HepG2 (cell line): Measurements from ENCODE around the gene MOB3C. TPM values are rescaled to one million over a fixed set of nuclear protein-coding genes. Genes with fewer than 3 reads are reported as not detected.
A peak's percentile ranks its signal among the peaks of the same experiment; 100 is the strongest.

Source experiments
- EEA1 ChIP-seq: sonication (generic); formaldehyde crosslinking; IDR thresholded peaks from 2 replicates; pipeline ENCODE4 v1.5.1; 2020; ENCODE audit warnings: mild to moderate bottlenecking, missing genetic modification reagents, borderline replicate concordance
- NFE2 ChIP-seq: sonication (generic); formaldehyde crosslinking; IDR thresholded peaks from 2 replicates; pipeline ENCODE4 v1.4.0; 2020; ENCODE audit warnings: missing genetic modification reagents
- TP53 ChIP-seq: sonication (generic); formaldehyde crosslinking; conservative IDR thresholded peaks from 2 replicates; pipeline ENCODE4 v1.4.0; 2020; ENCODE audit warnings: missing genetic modification reagents
- ZNF251 ChIP-seq: sonication (generic); formaldehyde crosslinking; IDR thresholded peaks from 2 replicates; pipeline ENCODE4 v1.9.0; 2021; ENCODE audit warnings: mild to moderate bottlenecking, missing genetic modification reagents
- ZNF44 ChIP-seq: sonication (generic); formaldehyde crosslinking; IDR thresholded peaks from 2 replicates; pipeline ENCODE4 v1.5.1; 2020; ENCODE audit warnings: mild to moderate bottlenecking, missing genetic modification reagents
- ZNF484 ChIP-seq: sonication (generic); formaldehyde crosslinking; IDR thresholded peaks from 2 replicates; pipeline ENCODE4 v1.5.1; 2020; ENCODE audit warnings: mild to moderate bottlenecking, low read depth, missing genetic modification reagents, borderline replicate concordance
- ZNF614 ChIP-seq: IDR thresholded peaks from 2 replicates; pipeline ENCODE4 v1.6.1; 2018; ENCODE audit warnings: missing biosample characterization, missing genetic modification reagents, inconsistent platforms, borderline replicate concordance
- polyA plus RNA-seq, 8 experiments: library from polyadenylated mRNA; depleted of rRNA in 3 of 8; stranded (reverse) in 7 of 8; unstranded in 1 of 8; fragments of >200 nt; fragmentation: Illumina TruSeq in 4 of 8; extraction: Trizol in 4 of 8; gene quantifications; 2 replicates each; pipeline versions ENCODE4 v1.2.1 to v1.2.3, GENCODE V29; 2011 to 2016; ENCODE audit warnings: low read depth in 4 of 8, missing spikeins in 1 of 8, mixed read lengths in 1 of 8; ENCODE audit not compliant: insufficient read depth in 1 of 8
- total RNA-seq, 5 experiments: library from RNA; depleted of rRNA; stranded (reverse); fragments of >200 nt; fragmentation: Illumina TruSeq; extraction: Trizol; gene quantifications; 2 replicates each; pipeline ENCODE4 v1.2.3, GENCODE V29; 2016; ENCODE audit warnings: low read depth in 1 of 5
- TF ChIP-seq, protein P1 (sequence below): sonication (generic); formaldehyde crosslinking; IDR thresholded peaks from 2 replicates; pipeline ENCODE4 v1.4.0; 2020; ENCODE audit warnings: missing genetic modification reagents
- TF ChIP-seq, protein P2 (sequence below): sonication (generic); formaldehyde crosslinking; IDR thresholded peaks from 2 replicates; pipeline ENCODE4 v1.8.1; 2023; ENCODE audit warnings: mild to moderate bottlenecking, inconsistent platforms, moderate library complexity, missing genetic modification reagents, borderline replicate concordance
- TF ChIP-seq, protein P3 (sequence below): sonication (generic); formaldehyde crosslinking; IDR thresholded peaks from 2 replicates; pipeline ENCODE4 v1.9.0; 2022; ENCODE audit warnings: missing genetic modification reagents, mild to moderate bottlenecking, borderline replicate concordance
- TF ChIP-seq, protein P4 (sequence below): sonication (generic); IDR thresholded peaks from 2 replicates; pipeline ENCODE4 v1.6.1; 2016; ENCODE audit warnings: low read depth, borderline replicate concordance
- TF ChIP-seq, protein P5 (sequence below): fragments of 450-650 bp; IDR thresholded peaks from 2 replicates; pipeline ENCODE4 v1.6.1; 2017
- TF ChIP-seq, protein P6 (sequence below): sonication (generic); formaldehyde crosslinking; IDR thresholded peaks from 2 replicates; pipeline ENCODE4 v1.4.0; 2020; ENCODE audit warnings: mild to moderate bottlenecking, missing genetic modification reagents

The MOB3C gene
- total and polyA plus RNA-seq, 2 of the 13 experiments (the other 11 are each of a cell fraction or from before 2014, with no cell fraction given): 3.5 to 4.1 TPM

DNA sequence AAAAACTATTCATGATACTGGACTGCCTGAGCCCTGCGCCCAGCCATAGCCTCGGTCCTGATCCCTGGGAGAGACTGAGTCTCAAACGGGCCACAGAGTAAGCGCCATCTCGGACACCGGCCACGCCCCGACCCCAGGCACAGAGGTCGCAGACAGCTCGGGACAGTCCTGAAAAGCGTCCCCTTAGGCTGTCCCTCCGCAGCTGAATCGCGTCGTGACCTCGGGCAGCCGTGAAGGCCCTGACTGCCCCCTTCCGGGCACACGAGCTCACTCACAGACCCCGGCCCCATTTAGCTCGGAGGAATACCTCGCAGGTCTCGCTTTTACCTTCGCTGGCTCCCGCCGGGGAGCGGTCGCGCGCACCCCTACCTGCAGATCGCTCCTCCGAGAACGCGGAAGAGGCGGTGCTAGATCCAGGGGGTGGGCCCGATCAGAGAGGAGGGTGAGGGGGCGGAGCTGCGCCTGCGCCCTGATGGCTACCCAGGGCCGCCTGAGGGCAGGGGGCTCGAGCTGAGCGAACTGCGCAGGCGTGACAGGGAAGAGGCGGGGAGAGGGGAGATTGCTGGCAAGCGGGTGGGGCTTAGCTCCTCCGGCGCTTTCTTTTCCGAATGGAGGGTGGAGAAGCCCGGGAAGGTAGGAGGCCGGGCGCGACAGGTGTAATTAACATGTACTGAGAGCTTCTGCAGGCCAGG, 12.6 kb downstream of the MOB3C start, which contains the start of gene MKNK1 (continued):
- TF ChIP-seq, protein P1, sequence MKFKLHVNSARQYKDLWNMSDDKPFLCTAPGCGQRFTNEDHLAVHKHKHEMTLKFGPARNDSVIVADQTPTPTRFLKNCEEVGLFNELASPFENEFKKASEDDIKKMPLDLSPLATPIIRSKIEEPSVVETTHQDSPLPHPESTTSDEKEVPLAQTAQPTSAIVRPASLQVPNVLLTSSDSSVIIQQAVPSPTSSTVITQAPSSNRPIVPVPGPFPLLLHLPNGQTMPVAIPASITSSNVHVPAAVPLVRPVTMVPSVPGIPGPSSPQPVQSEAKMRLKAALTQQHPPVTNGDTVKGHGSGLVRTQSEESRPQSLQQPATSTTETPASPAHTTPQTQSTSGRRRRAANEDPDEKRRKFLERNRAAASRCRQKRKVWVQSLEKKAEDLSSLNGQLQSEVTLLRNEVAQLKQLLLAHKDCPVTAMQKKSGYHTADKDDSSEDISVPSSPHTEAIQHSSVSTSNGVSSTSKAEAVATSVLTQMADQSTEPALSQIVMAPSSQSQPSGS (CRISPR knock-in tag): no peak
- TF ChIP-seq, protein P2, sequence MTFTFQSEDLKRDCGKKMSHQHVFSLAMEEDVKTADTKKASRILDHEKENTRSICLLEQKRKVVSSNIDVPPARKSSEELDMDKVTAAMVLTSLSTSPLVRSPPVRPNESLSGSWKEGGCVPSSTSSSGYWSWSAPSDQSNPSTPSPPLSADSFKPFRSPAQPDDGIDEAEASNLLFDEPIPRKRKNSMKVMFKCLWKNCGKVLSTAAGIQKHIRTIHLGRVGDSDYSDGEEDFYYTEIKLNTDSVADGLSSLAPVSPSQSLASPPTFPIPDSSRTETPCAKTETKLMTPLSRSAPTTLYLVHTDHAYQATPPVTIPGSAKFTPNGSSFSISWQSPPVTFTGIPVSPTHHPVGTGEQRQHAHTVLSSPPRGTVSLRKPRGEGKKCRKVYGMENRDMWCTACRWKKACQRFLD: no peak
- TF ChIP-seq ZNF44 (CRISPR knock-in tag): no peak
- TF ChIP-seq, protein P3, sequence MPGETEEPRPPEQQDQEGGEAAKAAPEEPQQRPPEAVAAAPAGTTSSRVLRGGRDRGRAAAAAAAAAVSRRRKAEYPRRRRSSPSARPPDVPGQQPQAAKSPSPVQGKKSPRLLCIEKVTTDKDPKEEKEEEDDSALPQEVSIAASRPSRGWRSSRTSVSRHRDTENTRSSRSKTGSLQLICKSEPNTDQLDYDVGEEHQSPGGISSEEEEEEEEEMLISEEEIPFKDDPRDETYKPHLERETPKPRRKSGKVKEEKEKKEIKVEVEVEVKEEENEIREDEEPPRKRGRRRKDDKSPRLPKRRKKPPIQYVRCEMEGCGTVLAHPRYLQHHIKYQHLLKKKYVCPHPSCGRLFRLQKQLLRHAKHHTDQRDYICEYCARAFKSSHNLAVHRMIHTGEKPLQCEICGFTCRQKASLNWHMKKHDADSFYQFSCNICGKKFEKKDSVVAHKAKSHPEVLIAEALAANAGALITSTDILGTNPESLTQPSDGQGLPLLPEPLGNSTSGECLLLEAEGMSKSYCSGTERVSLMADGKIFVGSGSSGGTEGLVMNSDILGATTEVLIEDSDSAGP: peak; percentile 80; the same call in 1 of the 2 replicates
- TF ChIP-seq, protein P4, sequence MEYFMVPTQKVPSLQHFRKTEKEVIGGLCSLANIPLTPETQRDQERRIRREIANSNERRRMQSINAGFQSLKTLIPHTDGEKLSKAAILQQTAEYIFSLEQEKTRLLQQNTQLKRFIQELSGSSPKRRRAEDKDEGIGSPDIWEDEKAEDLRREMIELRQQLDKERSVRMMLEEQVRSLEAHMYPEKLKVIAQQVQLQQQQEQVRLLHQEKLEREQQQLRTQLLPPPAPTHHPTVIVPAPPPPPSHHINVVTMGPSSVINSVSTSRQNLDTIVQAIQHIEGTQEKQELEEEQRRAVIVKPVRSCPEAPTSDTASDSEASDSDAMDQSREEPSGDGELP: no peak
- TF ChIP-seq ZNF251 (CRISPR knock-in tag): no peak
- TF ChIP-seq, protein P5, sequence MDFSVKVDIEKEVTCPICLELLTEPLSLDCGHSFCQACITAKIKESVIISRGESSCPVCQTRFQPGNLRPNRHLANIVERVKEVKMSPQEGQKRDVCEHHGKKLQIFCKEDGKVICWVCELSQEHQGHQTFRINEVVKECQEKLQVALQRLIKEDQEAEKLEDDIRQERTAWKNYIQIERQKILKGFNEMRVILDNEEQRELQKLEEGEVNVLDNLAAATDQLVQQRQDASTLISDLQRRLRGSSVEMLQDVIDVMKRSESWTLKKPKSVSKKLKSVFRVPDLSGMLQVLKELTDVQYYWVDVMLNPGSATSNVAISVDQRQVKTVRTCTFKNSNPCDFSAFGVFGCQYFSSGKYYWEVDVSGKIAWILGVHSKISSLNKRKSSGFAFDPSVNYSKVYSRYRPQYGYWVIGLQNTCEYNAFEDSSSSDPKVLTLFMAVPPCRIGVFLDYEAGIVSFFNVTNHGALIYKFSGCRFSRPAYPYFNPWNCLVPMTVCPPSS: no peak
- TF ChIP-seq TP53 (CRISPR knock-in tag): peak; percentile 71; the same call in 1 of the 2 replicates
- no peak for TF ChIP-seq ZNF614 (CRISPR knock-in tag)
- 0 out of 2 replicates have a peak, but pooled peaks have one; percentile 65 for TF ChIP-seq EEA1 (CRISPR knock-in tag)
- TF ChIP-seq, protein P6, sequence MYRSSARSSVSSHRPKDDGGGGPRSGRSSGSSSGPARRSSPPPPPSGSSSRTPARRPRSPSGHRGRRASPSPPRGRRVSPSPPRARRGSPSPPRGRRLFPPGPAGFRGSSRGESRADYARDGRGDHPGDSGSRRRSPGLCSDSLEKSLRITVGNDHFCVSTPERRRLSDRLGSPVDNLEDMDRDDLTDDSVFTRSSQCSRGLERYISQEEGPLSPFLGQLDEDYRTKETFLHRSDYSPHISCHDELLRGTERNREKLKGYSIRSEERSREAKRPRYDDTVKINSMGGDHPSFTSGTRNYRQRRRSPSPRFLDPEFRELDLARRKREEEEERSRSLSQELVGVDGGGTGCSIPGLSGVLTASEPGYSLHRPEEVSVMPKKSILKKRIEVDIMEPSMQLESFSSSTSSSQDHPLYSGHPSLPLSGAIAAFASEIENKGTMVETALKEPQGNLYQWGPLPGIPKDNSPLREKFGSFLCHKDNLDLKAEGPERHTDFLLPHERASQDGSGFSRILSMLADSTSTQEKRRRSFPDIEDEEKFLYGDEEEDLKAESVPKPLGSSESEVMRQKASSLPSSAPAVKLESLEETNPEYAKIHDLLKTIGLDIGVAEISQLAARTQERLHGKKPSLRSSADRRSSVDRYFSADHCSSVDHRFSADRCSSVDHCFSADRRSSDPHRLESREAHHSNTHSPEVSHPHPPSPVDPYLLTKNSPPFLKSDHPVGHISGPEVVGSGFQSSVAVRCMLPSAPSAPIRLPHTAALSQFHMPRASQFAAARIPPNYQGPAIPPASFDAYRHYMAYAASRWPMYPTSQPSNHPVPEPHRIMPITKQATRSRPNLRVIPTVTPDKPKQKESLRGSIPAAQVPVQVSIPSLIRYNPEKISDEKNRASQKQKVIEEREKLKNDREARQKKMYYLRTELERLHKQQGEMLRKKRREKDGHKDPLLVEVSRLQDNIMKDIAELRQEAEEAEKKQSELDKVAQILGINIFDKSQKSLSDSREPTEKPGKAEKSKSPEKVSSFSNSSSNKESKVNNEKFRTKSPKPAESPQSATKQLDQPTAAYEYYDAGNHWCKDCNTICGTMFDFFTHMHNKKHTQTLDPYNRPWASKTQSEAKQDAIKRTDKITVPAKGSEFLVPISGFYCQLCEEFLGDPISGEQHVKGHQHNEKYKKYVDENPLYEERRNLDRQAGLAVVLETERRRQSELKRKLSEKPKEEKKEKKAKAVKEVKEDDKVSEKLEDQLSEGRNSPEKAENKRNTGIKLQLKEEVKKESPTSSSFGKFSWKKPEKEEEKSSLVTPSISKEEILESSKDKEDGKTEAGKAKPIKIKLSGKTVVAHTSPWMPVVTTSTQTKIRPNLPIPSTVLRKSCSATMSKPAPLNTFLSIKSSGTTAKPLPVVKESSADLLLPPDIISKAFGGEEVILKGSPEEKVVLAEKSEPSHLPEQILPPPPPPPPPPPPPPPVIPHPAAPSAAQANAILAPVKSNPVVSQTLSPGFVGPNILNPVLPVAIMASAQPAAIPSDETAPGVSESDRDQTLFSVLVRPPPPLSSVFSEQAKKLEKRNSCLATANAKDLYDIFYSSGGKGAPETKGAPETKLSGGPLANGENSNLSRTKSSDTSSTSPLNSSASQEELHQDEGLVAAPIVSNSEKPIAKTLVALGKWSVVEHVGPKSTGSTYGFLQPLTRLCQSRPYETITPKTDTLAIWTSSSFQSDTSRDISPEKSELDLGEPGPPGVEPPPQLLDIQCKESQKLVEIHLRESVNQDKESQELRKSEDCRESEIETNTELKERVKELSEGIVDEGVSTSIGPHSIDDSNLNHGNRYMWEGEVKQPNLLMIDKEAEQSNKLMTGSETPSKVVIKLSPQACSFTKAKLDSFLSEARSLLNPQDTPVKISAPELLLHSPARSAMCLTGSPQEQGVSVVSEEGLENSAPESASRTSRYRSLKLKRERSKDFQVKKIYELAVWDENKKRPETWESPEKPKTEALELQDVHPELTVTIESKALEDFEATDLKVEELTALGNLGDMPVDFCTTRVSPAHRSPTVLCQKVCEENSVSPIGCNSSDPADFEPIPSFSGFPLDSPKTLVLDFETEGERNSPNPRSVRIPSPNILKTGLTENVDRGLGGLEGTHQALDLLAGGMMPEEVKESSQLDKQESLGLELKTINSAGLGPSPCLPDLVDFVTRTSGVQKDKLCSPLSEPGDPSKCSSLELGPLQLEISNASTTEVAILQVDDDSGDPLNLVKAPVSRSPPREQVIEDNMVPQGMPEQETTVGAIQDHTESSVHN (CRISPR knock-in tag): 0 out of 2 replicates have a peak, but pooled peaks have one; percentile 60
- TF ChIP-seq NFE2: no peak
- TF ChIP-seq ZNF484: no peak
